NCI-H82 treated with DMSO at 0.1 percent for 48 hours (cell line): ENCODE measurements around the gene PLEKHG2.

ENCODE experiments used
- DNase-seq: peaks from one replicate; lab custom pipeline; 2025; ENCODE audit not compliant: unreplicated experiment; lab: John Stamatoyannopoulos, UW

Gene PLEKHG2

DNA sequence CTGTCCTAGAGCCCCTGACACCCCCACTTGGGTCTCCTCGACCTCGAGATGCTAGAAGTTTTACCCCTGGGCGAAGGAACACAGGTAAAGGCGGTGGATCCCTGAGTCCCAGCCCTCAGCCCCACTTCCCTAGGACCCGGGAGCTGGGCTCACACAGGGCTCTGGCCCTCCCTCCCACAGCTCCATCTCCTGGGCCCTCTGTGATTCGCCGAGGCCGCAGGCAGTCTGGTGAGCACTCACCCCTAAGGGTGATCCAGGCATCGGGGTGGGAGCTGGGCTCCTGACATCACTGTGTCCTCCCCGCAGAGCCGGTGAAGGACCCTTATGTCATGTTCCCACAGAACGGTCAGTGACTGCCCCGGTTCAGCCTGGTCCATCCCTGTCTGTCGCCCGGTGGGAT, 8.3 kb downstream of the PLEKHG2 start:
- no peak for DNase-seq

DNA sequence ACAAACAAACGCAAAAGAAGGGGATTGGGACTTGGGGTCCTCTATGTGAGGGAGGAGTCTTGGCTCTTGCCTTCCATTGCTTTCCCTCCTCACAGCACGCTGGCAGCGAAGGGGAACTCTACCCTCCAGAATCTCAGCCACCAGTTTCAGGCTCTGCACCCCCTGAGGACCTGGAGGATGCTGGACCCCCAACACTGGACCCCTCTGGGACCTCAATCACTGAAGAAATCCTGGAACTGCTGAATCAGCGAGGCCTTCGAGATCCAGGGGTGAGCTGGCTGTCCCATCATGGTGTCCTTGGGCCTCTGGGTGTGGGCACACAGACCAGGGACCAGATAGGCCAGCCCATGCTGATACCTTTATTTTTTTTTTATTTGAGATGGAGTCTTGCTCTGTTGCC, 9.6 kb downstream of the PLEKHG2 start:
- no peak for DNase-seq

GRCh38 chr19:39423258-39424086, 11.0 kb downstream of the PLEKHG2 start:
- no peak for DNase-seq

DNA sequence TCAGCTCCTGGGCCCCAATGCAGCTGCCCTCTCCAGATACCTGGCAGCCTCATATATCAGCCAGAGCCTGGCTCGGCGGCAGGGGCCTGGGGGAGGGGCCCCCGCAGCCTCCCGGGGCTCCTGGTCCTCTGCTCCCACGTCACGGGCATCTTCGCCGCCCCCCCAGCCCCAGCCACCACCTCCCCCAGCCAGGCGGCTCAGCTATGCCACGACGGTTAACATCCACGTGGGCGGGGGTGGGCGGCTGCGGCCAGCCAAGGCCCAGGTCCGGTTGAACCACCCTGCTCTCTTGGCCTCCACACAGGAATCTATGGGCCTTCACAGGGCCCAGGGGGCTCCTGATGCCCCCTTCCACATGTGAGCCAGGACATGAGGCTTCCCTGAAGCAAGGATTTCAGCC, 12.5 kb downstream of the PLEKHG2 start:
- no peak for DNase-seq

- DNase-seq = no peak
These were observed 13.3 kb downstream of the PLEKHG2 start for GRCh38 chr19:39425744-39426143.

GRCh38 chr19:39426170-39426569, 13.7 kb downstream of the PLEKHG2 start:
- DNase-seq = no peak

DNA sequence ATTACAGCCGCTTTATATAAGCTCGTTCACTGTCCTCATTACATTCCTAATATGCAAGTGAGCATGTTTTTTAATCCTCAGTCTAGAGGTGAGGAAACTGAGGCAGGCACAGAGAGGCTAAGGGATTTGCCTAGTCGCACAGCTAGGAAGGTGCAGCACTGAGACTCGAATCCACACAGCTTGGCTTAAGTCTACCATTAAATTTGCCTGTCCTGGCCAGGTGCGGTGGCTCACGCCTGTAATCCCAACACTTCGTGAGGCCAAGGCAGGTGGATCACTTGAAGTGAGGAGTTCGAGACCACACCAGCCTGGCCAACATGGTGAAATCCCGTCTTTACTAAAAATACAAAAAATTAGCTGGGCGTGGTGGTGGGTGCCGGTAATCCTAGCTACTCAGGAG, 15.2 kb downstream of the PLEKHG2 start:
- DNase-seq = no peak

DNA sequence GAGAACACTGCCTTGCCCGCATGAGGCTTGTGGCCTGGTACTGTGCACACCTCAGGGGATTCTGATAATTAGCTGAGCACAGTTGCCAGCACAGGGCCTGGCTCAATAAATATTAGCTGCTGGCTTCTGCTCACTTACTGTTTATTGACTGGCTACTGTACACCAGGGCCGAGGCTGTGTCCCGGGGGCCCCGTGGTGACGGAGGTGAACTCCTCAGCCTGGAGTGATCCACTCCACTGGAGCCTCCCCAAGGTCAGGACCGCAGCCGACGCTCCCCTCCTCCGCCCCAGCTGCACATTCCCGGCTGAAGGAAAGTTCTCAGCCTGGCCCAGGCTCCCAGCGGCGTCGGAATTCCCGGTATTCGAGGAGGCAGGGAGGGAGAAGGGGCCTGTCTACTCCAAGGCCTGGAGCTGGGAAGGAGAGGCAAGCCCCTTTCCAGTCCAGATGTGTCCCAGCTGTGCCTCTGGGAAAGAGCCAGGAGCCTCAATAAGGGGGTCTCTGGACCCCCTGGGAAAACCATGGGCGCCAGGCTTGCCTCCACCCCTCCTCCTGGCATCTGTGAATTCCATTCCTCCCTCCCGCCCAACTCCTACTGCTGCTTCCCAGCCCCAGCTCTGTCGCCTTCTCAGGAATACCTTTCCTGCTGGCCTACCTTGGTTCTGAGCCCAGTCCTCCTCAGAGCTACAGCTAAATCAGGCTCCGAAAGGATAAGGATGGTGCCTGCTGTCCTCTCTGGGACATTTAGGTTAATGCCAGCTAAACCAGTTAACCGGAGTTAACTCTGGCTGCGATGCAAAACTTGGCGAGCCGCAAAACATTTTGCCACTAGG, 16.0 kb downstream of the PLEKHG2 start:
- no peak for DNase-seq

GRCh38 chr19:39430675-39431593, 18.5 kb downstream of the PLEKHG2 start:
- DNase-seq = no peak

GRCh38 chr19:39432677-39433025, 20.2 kb downstream of the PLEKHG2 start:
- no peak for DNase-seq

- DNase-seq = no peak
These were observed 21.1 kb downstream of the PLEKHG2 start for GRCh38 chr19:39433480-39434079.

DNA sequence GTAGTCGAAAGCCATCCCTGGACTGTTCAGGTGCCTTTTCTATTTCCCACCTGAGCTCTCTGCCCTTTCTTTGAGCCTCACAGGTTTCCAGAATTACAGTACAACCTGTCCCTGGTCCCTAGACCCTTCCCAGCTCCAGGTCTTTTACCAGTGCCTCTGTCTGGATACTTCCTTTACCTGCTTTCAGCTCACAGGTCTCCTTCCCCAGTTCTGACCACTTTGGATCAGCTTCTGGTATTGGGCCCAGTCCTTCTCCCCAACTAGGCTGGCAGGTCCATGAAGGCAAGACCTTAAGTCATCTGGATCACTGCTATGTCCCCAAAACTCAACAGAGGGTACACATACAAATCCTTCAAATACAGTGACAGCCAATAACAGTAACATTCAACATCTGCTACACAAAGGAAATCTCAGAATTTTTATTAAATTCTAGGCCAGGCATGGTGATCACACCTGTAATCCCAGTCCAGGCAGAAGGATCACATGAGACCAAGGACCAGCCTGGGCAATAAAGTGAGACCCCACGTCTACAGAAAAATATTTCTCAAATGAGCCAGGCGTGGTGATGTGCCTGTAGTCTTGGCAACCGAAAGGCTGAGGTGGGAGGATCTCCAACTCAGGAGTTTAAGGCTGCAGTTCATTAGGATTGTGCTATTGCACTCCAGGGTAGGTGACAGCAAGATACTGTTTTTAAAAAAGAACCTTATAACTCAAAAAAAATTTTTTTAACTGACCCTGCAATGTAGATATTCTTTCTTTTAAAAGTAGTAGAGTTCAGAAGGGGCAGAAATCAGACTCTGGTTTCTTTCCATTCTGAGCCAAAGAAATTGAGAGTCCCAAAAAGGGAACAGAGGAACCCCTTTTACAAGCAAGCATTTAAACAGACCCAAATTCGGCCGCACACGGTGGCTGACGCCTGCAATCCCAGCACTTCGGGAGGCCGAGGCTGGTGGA, 21.9 kb downstream of the PLEKHG2 start:
- DNase-seq = no peak

- DNase-seq = peak; percentile 96
These were observed 23.3 kb downstream of the PLEKHG2 start, which contains the start of gene RPS16 for GRCh38 chr19:39435499-39436349. RPS16 (minus strand) TSS chr19:39435949; CDS start chr19:39435895, 54 bp downstream.

DNA sequence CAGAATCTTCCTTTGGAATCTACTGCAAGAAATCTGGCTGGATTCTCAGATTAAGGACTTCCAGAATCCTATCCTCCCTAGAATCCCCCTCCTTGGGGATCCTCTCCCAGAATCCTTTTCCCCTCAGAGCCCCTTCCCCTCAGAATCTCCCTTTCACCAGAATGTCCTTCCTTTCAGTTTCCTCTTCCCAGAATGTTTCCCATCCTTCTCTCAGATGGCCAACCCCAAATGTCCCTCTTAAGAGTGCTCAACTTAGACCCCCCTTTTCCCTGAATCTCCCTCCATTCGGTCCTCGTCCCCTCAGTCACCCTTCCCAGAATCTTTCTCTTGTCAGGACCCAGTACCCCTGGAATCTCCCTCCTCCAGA, 23.9 kb downstream of the PLEKHG2 start:
- no peak for DNase-seq

GRCh38 chr19:39438270-39438934, 25.9 kb downstream of the PLEKHG2 start:
- DNase-seq = no peak

DNA sequence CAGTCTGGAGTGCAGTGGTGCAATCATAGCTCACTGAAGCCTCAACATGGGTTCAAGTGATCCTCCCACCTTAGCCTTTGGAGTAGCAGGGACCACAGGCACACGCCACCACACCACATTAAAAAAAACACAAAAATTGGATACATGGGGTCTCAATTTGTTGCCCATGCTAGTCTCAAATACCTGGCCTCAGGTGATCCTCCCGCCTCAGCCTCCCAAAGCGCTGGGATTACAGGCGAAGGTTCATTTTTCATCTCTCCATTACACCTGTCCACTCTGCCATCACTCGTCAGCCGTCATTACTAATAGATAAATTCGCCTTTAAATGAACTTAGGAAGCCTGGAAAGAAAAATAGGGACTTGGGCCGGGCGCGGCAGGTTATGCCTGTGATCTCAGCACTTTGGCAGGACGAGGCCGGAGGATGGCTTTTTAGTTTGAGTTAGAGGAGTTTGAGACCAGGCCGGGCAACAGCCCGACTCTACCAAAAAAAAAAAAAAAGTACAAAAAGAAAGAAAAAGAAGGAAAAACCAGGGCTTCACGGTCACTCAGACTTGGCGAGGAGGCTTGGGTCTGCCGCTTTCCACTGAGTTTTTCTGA, 32.2 kb downstream of the PLEKHG2 start:
- DNase-seq = no peak

DNA sequence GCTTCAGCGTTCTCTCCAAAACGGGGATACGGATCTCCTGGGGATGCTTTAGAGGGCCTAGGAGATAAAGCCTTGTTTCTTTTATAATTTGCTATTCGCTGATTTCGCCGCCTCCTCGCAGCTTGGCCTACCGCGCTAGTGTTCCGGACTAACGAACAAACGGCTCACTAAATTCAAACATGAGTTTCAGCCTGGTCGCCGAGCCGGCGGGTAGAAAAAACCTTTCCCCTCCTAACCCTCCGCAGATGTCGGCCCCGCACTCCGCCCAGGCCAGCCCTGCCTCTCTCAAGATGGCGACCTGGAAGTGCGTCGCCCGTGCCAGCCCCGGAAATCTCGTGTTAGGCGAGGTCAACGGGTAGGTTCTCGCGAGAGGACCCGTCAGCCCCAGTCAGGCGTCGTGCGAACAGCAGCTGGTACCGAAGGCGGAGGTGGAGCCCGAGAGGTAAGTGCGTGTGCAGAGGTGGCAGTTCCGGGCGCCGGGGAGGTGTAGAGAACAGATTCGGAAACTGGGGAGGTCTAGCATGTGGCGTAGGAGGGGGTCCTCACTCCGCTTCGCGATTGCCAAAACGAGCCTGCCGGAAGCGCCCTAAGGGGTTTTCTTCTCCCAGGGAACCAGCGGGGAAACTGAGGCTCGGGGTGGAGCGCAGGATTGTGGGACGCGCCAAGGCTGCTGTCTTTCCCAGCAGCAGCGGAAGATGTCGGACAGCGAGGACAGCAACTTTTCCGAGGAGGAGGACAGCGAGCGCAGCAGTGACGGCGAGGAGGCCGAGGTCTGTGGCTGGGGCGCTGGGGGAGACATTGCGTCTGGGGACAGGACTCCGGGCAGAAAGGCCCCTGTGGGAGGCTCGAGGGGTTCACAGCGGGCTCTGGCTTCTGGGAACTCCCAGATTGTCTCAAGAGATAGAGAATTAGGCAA, 33.0 kb downstream of the PLEKHG2 start, which contains the start of gene SUPT5H:
Gene SUPT5H (plus strand): TSS at position 387 of the 916 bp plus-strand sequence. CDS start 309 bp downstream, at position 696.
- DNase-seq = peak; percentile 94
